GM12878 (cell line): Measurements from ENCODE around the gene NPW. TPM values are rescaled to one million over a fixed set of nuclear protein-coding genes. Genes with fewer than 3 reads are reported as not detected.

ENCODE experiments used
- BCL11A ChIP-seq: IDR thresholded peaks from 2 replicates; pipeline ENCODE4 v1.6.1; 2011; ENCODE audit warnings: low read depth, low read length
- DPF2 ChIP-seq: fragments of 450-650 bp; IDR thresholded peaks from 2 replicates; pipeline ENCODE4 v1.6.1; 2017; ENCODE audit warnings: mild to moderate bottlenecking
- EGR1 ChIP-seq, 2 experiments: IDR thresholded peaks; 1 replicate in 1 of 2; 2 replicates in 1 of 2; pipeline ENCODE4 v1.6.1; 2011 to 2012; ENCODE audit warnings: low read depth in 2 of 2, low read length in 2 of 2, borderline replicate concordance in 1 of 2, mild to moderate bottlenecking in 1 of 2, moderate library complexity in 1 of 2
- IKZF1 ChIP-seq: fragments of 450-650 bp; conservative IDR thresholded peaks from 2 replicates; pipeline ENCODE4 v1.6.1; 2017; ENCODE audit warnings: antibody characterized with exemption, mild to moderate bottlenecking
- KLF5 ChIP-seq: fragments of 450-650 bp; IDR thresholded peaks from 2 replicates; pipeline ENCODE4 v1.6.1; 2014; ENCODE audit warnings: mild to moderate bottlenecking; ENCODE audit not compliant: partially characterized antibody
- NR2C2 ChIP-seq: IDR thresholded peaks from 2 replicates; pipeline ENCODE4 v1.6.1; 2011; ENCODE audit warnings: borderline replicate concordance, low read depth; ENCODE audit not compliant: control insufficient read depth, insufficient read length
- PML ChIP-seq: IDR thresholded peaks from 2 replicates; pipeline ENCODE4 v1.6.1; 2012; ENCODE audit warnings: low read length, inconsistent platforms
- POLR2A ChIP-seq: IDR thresholded peaks from 2 replicates; pipeline ENCODE4 v1.6.1; 2011; ENCODE audit warnings: low read depth, mild to moderate bottlenecking, low read length
- RAD21 ChIP-seq: IDR thresholded peaks from 2 replicates; pipeline ENCODE4 v1.6.1; 2011; ENCODE audit warnings: mild to moderate bottlenecking, low read depth, low read length, moderate library complexity; ENCODE audit not compliant: insufficient read depth
- RB1 ChIP-seq: fragments of 450-650 bp; formaldehyde crosslinking; IDR thresholded peaks from 2 replicates; pipeline ENCODE4 v1.6.1; 2017; ENCODE audit warnings: mild to moderate bottlenecking, borderline replicate concordance
- polyA plus RNA-seq, 11 experiments: library from polyadenylated mRNA; depleted of rRNA in 4 of 11; unstranded in 6 of 11; stranded (reverse) in 5 of 11; fragments of >200 nt; fragmentation: Nextera tagmentation in 4 of 11; fragmentation: Illumina TruSeq in 1 of 11; extraction: Ambion mirVana in 4 of 11; extraction: Trizol in 1 of 11; gene quantifications; 1 replicate in 1 of 11; 2 replicates in 10 of 11; pipeline versions ENCODE4 v1.2.1 to v1.2.3, GENCODE V29; 2011 to 2016; ENCODE audit warnings: inconsistent platforms in 2 of 11, missing spikeins in 2 of 11, low read depth in 1 of 11
- total RNA-seq, 4 experiments: library from RNA; depleted of rRNA in 3 of 4; stranded (reverse); fragments of >200 nt in 3 of 4; fragmentation: Illumina TruSeq in 1 of 4; extraction: Trizol in 1 of 4; gene quantifications; 2 replicates each; pipeline versions ENCODE4 v1.2.1 to v1.2.3, GENCODE V29; 2013 to 2021
- TF ChIP-seq, protein P1 (sequence below): IDR thresholded peaks from 2 replicates; pipeline ENCODE4 v1.6.1; 2012; ENCODE audit warnings: low read depth, low read length, improper control_type of control experiment
- TF ChIP-seq, protein P2 (sequence below): IDR thresholded peaks from 2 replicates; pipeline ENCODE4 v1.6.1; 2012; ENCODE audit warnings: low read depth, low read length, improper control_type of control experiment
- TF ChIP-seq, protein P3 (sequence below): fragments of 450-650 bp; IDR thresholded peaks from 2 replicates; pipeline ENCODE4 v1.6.1; 2017; ENCODE audit warnings: antibody characterized with exemption, mild to moderate bottlenecking, moderate library complexity
- TF ChIP-seq, protein P4 (sequence below), 3 experiments: IDR thresholded peaks in 2 of 3; conservative IDR thresholded peaks in 1 of 3; 2 replicates each; pipeline ENCODE4 v1.5.1; 2011; ENCODE audit warnings: low read depth in 3 of 3, low read length in 3 of 3, mild to moderate bottlenecking in 3 of 3, control low read depth in 2 of 3, moderate library complexity in 2 of 3, inconsistent platforms in 1 of 3, mixed read lengths in 1 of 3; ENCODE audit not compliant: control insufficient read depth in 2 of 3, insufficient read depth in 1 of 3; ENCODE audit errors: extremely low read depth in 1 of 3

The NPW gene
- total and polyA plus RNA-seq, 10 of the 15 experiments (the other 5 are each of a cell fraction or from before 2014, with no cell fraction given), result 0.23 to 2.5 (median 0.98) TPM; not detected in 4

DNA sequence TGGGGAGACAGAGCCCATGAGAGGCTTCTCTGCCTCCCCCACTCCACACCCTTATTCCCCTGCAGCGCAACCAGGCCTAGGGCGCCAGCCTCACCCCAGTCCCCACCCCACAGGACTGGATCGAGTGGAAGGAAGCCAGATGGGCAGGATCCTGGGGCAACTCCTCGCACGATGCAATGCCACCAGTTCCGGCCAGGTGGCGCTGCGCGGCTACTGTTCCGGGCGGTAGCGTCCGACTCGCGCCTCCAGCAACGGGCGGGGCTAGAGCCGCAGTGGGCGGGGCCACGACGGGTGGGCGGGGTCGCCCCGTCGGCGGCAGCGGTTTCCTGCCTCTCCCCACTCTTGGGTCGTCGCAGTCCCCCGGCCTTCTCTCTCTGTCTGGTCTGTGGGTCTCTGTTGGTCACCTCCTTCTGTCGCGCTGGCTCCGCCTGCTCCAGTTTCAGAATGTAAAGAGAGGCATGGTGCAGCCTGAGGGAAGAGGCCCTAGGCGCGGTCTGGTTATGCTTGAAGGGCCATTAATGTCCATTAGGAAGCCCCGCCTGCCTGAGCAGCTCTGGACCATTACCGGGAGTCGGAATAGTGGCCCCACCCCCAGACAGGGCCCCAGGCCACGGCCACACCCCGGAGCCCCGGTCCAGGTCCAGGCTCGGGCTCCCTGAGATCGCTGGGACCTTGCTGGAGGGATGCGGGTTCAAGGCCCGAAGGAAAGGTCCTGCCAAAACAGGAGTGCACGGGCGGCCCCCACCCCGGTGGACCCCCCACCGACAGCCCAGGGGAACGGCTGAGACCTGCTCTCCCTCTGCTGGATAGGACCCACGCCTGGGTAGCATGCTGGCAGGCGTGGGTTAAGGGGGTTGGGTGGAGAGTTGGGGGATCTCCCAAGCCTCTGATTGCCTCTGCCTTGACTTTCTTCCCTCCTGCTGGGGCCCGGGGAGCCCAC, 3.8 kb downstream of the NPW start (continued):
- TF ChIP-seq, protein P1, sequence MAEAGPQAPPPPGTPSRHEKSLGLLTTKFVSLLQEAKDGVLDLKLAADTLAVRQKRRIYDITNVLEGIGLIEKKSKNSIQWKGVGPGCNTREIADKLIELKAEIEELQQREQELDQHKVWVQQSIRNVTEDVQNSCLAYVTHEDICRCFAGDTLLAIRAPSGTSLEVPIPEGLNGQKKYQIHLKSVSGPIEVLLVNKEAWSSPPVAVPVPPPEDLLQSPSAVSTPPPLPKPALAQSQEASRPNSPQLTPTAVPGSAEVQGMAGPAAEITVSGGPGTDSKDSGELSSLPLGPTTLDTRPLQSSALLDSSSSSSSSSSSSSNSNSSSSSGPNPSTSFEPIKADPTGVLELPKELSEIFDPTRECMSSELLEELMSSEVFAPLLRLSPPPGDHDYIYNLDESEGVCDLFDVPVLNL, result 0 out of 2 replicates have a peak, but pooled peaks have one; percentile 9
- TF ChIP-seq NR2C2 (no peak), EGR1 (IDR thresholded peaks at IDR 0.05; ENCODE audit: borderline replicate concordance in 1 of 2, low read depth in 2 of 2, low read length in 2 of 2) (0 out of 3 replicates have a peak, but pooled peaks of 1 of the 2 experiments have one; percentile 46), DPF2 (peak; percentile 40; the same call in 1 of the 2 replicates), KLF5 (peak; percentile 40), POLR2A (peak; percentile 29; the same call in 1 of the 2 replicates), RAD21 (peak; percentile 90), IKZF1 (no peak; the same call in 1 of the 2 replicates), PML (no peak), BCL11A (no peak), RB1 (peak; percentile 80)
- TF ChIP-seq, protein P2, sequence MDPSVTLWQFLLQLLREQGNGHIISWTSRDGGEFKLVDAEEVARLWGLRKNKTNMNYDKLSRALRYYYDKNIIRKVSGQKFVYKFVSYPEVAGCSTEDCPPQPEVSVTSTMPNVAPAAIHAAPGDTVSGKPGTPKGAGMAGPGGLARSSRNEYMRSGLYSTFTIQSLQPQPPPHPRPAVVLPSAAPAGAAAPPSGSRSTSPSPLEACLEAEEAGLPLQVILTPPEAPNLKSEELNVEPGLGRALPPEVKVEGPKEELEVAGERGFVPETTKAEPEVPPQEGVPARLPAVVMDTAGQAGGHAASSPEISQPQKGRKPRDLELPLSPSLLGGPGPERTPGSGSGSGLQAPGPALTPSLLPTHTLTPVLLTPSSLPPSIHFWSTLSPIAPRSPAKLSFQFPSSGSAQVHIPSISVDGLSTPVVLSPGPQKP, result peak; percentile 77
- TF ChIP-seq, protein P3, sequence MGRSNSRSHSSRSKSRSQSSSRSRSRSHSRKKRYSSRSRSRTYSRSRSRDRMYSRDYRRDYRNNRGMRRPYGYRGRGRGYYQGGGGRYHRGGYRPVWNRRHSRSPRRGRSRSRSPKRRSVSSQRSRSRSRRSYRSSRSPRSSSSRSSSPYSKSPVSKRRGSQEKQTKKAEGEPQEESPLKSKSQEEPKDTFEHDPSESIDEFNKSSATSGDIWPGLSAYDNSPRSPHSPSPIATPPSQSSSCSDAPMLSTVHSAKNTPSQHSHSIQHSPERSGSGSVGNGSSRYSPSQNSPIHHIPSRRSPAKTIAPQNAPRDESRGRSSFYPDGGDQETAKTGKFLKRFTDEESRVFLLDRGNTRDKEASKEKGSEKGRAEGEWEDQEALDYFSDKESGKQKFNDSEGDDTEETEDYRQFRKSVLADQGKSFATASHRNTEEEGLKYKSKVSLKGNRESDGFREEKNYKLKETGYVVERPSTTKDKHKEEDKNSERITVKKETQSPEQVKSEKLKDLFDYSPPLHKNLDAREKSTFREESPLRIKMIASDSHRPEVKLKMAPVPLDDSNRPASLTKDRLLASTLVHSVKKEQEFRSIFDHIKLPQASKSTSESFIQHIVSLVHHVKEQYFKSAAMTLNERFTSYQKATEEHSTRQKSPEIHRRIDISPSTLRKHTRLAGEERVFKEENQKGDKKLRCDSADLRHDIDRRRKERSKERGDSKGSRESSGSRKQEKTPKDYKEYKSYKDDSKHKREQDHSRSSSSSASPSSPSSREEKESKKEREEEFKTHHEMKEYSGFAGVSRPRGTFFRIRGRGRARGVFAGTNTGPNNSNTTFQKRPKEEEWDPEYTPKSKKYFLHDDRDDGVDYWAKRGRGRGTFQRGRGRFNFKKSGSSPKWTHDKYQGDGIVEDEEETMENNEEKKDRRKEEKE, result no peak
- TF ChIP-seq, protein P4, sequence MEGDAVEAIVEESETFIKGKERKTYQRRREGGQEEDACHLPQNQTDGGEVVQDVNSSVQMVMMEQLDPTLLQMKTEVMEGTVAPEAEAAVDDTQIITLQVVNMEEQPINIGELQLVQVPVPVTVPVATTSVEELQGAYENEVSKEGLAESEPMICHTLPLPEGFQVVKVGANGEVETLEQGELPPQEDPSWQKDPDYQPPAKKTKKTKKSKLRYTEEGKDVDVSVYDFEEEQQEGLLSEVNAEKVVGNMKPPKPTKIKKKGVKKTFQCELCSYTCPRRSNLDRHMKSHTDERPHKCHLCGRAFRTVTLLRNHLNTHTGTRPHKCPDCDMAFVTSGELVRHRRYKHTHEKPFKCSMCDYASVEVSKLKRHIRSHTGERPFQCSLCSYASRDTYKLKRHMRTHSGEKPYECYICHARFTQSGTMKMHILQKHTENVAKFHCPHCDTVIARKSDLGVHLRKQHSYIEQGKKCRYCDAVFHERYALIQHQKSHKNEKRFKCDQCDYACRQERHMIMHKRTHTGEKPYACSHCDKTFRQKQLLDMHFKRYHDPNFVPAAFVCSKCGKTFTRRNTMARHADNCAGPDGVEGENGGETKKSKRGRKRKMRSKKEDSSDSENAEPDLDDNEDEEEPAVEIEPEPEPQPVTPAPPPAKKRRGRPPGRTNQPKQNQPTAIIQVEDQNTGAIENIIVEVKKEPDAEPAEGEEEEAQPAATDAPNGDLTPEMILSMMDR (IDR thresholded peaks at IDR 0.05 in 2 of 3, conservative IDR thresholded peaks at IDR 0.05 in 1 of 3; ENCODE audit: control insufficient read depth in 2 of 3, extremely low read depth in 1 of 3, insufficient read depth in 1 of 3, low read depth in 3 of 3, low read length in 3 of 3), result peak; percentile 97 to 99 (median 98)
